Adrenal gland (tissue), 5 donors: Measurements from ENCODE around the gene ABCA4.

ENCODE experiments used
- POLR2A ChIP-seq, 2 donors: fragments of 450-650 bp; IDR thresholded peaks; one replicate each; pipeline ENCODE4 v1.6.1; 2017; ENCODE audit warnings: antibody characterized with exemption in 2 of 2, mild to moderate bottlenecking in 2 of 2, moderate library complexity in 1 of 2
- TF ChIP-seq, protein P1 (sequence below), 6 experiments: fragments of 450-650 bp in 4 of 6; fragments of 200-600 bp in 2 of 6; sonication (generic) in 1 of 6; IDR thresholded peaks; 1 replicate in 5 of 6; 2 replicates in 1 of 6; pipeline versions ENCODE4 v1.5.1 to v1.8.0; 2016 to 2021; ENCODE audit warnings: antibody characterized with exemption in 6 of 6, mild to moderate bottlenecking in 2 of 6, moderate library complexity in 1 of 6
- donor health status: DM: no; HTN: no; CAD: no.

GRCh38 chr1:94039871-94040569 lies 80.9 kb downstream of the ABCA4 start:
- TF ChIP-seq, protein P1, sequence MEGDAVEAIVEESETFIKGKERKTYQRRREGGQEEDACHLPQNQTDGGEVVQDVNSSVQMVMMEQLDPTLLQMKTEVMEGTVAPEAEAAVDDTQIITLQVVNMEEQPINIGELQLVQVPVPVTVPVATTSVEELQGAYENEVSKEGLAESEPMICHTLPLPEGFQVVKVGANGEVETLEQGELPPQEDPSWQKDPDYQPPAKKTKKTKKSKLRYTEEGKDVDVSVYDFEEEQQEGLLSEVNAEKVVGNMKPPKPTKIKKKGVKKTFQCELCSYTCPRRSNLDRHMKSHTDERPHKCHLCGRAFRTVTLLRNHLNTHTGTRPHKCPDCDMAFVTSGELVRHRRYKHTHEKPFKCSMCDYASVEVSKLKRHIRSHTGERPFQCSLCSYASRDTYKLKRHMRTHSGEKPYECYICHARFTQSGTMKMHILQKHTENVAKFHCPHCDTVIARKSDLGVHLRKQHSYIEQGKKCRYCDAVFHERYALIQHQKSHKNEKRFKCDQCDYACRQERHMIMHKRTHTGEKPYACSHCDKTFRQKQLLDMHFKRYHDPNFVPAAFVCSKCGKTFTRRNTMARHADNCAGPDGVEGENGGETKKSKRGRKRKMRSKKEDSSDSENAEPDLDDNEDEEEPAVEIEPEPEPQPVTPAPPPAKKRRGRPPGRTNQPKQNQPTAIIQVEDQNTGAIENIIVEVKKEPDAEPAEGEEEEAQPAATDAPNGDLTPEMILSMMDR (IDR thresholded peaks at IDR 0.05), result peak in 3 of 6 experiments; percentile 9 to 20 (median 14)
- no peak for TF ChIP-seq POLR2A (IDR thresholded peaks at IDR 0.05)
